K562 (cell line): ENCODE data around the gene GTPBP2. TPM values are rescaled to one million over a fixed set of nuclear protein-coding genes. Genes with fewer than 3 reads are reported as not detected.

Source experiments
- ATAC-seq: fragments of 200-7000 bp; cut with Tn5 transposase; 3 replicates; pipeline ENCODE4 v1.9.1; 2020; ENCODE audit warnings: moderate library complexity
- BruUV-seq: library from RNA; stranded (reverse); fragments of 400-500 nt; replicated peaks from 2 replicates; lab custom pipeline; 2021; lab: Mats Ljungman, UMichigan
- CTCF ChIA-PET: fragments of 300-600 bp; formaldehyde crosslinking; extraction: SDS; loops from one replicate; lab custom pipeline; 2021; ENCODE audit warnings: low intra/inter-chr PET ratio; lab: Yijun Ruan, JAX
- POLR2A ChIA-PET: fragments of 300-600, 350-650 bp; sonication (Branson Sonifier 250); formaldehyde crosslinking; extraction: SDS; loops from one replicate; lab custom pipeline; 2021; ENCODE audit warnings: antibody characterized with exemption, inconsistent platforms; lab: Yijun Ruan, JAX
- DNase-seq, 4 experiments: peaks; one replicate each; pipeline versions ENCODE4 v3.0.0 to v3.0.0-alpha.2; 2011 to 2018; ENCODE audit warnings: low spot score in 3 of 4, mixed read lengths in 3 of 4; ENCODE audit errors: extremely low read depth in 1 of 4
- FAIRE-seq: peaks from 2 replicates; lab custom pipeline; 2011; peaks lifted over from hg19 to GRCh38; lab: Jason Lieb, UNC
- H2AFZ ChIP-seq: 2 replicates; pipeline ENCODE4 v1.6.0; 2011; ENCODE audit warnings: low read depth, low read length, control low read depth, inconsistent platforms
- H3K27ac ChIP-seq: fragments of 200-600 bp; 3 replicates; pipeline ENCODE4 v1.8.0; 2011; ENCODE audit warnings: low read depth, mild to moderate bottlenecking, control low read depth, inconsistent platforms, low read length, moderate library complexity, mixed read lengths; ENCODE audit errors: extremely low read depth
- H3K27me3 ChIP-seq, 2 experiments: fragments of 300-600 bp in 1 of 2; 2 replicates in 1 of 2; 3 replicates in 1 of 2; pipeline versions ENCODE4 v1.6.0 to v1.8.0; 2011; ENCODE audit warnings: inconsistent platforms in 2 of 2, low read length in 2 of 2, mild to moderate bottlenecking in 1 of 2, mixed read lengths in 1 of 2, moderate library complexity in 1 of 2; ENCODE audit not compliant: control insufficient read depth in 2 of 2, insufficient read depth in 2 of 2
- H3K36me3 ChIP-seq: fragments of 300-600 bp; 3 replicates; pipeline ENCODE4 v1.8.0; 2011; ENCODE audit warnings: mild to moderate bottlenecking, low read length, inconsistent platforms; ENCODE audit not compliant: control insufficient read depth, insufficient read depth
- H3K4me1 ChIP-seq, 2 experiments: fragments of 200-600 bp in 1 of 2; replicated peaks in 1 of 2; 2 replicates in 1 of 2; 3 replicates in 1 of 2; pipeline versions ENCODE4 v1.5.1 to v1.8.0; 2011; ENCODE audit warnings: inconsistent platforms in 2 of 2, low read length in 2 of 2, mild to moderate bottlenecking in 1 of 2, mixed read lengths in 1 of 2, moderate library complexity in 1 of 2; ENCODE audit not compliant: control insufficient read depth in 2 of 2, insufficient read depth in 2 of 2
- H3K4me2 ChIP-seq: 2 replicates; pipeline ENCODE4 v1.6.1; 2011; ENCODE audit warnings: low read length, control low read depth, inconsistent platforms, mixed read lengths; ENCODE audit not compliant: insufficient read depth
- H3K4me3 ChIP-seq: fragments of 200-600 bp; sonication (generic), shearing (Covaris generic); 2 replicates; pipeline ENCODE4 v1.5.1; 2016; ENCODE audit warnings: control low read depth, inconsistent platforms
- H3K79me2 ChIP-seq: fragments of 200-600 bp; 3 replicates; pipeline ENCODE4 v1.8.0; 2011; ENCODE audit warnings: low read length, inconsistent platforms; ENCODE audit not compliant: control insufficient read depth, insufficient read depth
- H3K9ac ChIP-seq, 2 experiments: 2 replicates each; pipeline versions ENCODE4 v1.6.0 to v1.6.1; 2011; ENCODE audit warnings: low read depth in 2 of 2, low read length in 2 of 2, control low read depth in 1 of 2, inconsistent platforms in 1 of 2, mild to moderate bottlenecking in 1 of 2, mixed read lengths in 1 of 2; ENCODE audit not compliant: insufficient read depth in 1 of 2
- H3K9me1 ChIP-seq: one replicate; pipeline ENCODE4 v1.6.0; 2011; ENCODE audit warnings: inconsistent platforms, mild to moderate bottlenecking, low read length, moderate library complexity; ENCODE audit not compliant: control insufficient read depth, insufficient read depth
- H3K9me3 ChIP-seq: replicated peaks from 2 replicates; pipeline ENCODE4 v1.5.1; 2011; ENCODE audit warnings: low read depth, low read length, inconsistent platforms; ENCODE audit not compliant: control insufficient read depth, insufficient read depth
- H4K20me1 ChIP-seq: replicated peaks from 2 replicates; pipeline ENCODE4 v1.6.1; 2011; ENCODE audit warnings: low read length, inconsistent platforms, mixed read lengths; ENCODE audit not compliant: control insufficient read depth, insufficient read depth
- ADNP ChIP-seq: fragments of 200-800 bp; sonication (Bioruptor generic); IDR thresholded peaks from 2 replicates; pipeline ENCODE4 v1.6.1; 2016; ENCODE audit warnings: missing genetic modification characterization, missing compliant biosample characterization
- ATF2 ChIP-seq: sonication (generic); formaldehyde crosslinking; IDR thresholded peaks from 2 replicates; pipeline ENCODE4 v1.8.1; 2022; ENCODE audit warnings: missing genetic modification reagents
- CTCFL ChIP-seq: IDR thresholded peaks from 2 replicates; pipeline ENCODE4 v1.6.1; 2011; ENCODE audit warnings: borderline replicate concordance, low read depth, mild to moderate bottlenecking, moderate library complexity, low read length; ENCODE audit not compliant: insufficient read depth, poor library complexity, severe bottlenecking
- FOXJ3 ChIP-seq: sonication (generic); formaldehyde crosslinking; IDR thresholded peaks from 2 replicates; pipeline ENCODE4 v1.4.0; 2020; ENCODE audit warnings: mild to moderate bottlenecking, missing genetic modification reagents
- HDGF ChIP-seq: fragments of 450-650 bp; IDR thresholded peaks from 2 replicates; pipeline ENCODE4 v1.6.1; 2016
- NFIX ChIP-seq: fragments of 250-450 bp; sonication (Bioruptor Pico); IDR thresholded peaks from 2 replicates; pipeline ENCODE4 v1.4.0; 2020; ENCODE audit warnings: low read depth, mild to moderate bottlenecking, moderate library complexity
- POLR2AphosphoS2 ChIP-seq: IDR thresholded peaks from 2 replicates; pipeline ENCODE4 v1.6.1; 2012; ENCODE audit warnings: low read length, improper control_type of control experiment
- SAFB ChIP-seq: fragments of 200-400 bp; formaldehyde crosslinking; IDR thresholded peaks from 2 replicates; pipeline ENCODE4 v1.6.1; 2017; ENCODE audit warnings: low read depth, low read length, borderline replicate concordance
- SMARCC2 ChIP-seq: fragments of 450-650 bp; IDR thresholded peaks from 2 replicates; pipeline ENCODE4 v1.6.1; 2017; ENCODE audit warnings: antibody characterized with exemption, moderate library complexity, mild to moderate bottlenecking, low read depth
- SRSF7 ChIP-seq: fragments of 200-400 bp; formaldehyde crosslinking; optimal IDR thresholded peaks from 2 replicates; pipeline ENCODE3; 2017; ENCODE audit warnings: mild to moderate bottlenecking, low read depth, low read length
- THRAP3 ChIP-seq: fragments of 450-650 bp; IDR thresholded peaks from 2 replicates; pipeline ENCODE4 v1.6.1; 2016; ENCODE audit warnings: mild to moderate bottlenecking, inconsistent platforms, borderline replicate concordance
- XRCC4 ChIP-seq: IDR thresholded peaks from one replicate; pipeline ENCODE4 v1.6.1; 2011; ENCODE audit not compliant: insufficient read depth, insufficient read length; ENCODE audit errors: extremely low read depth
- ZNF41 ChIP-seq: fragments of 250-450 bp; sonication (Bioruptor Pico); conservative IDR thresholded peaks from 2 replicates; pipeline ENCODE4 v1.4.0; 2020; ENCODE audit warnings: mild to moderate bottlenecking
- whole genome bisulfite sequencing: fragments of 100-300 bp; shearing (Covaris generic); methylation state at CpG from one replicate; pipeline ENCODE4 v1.1.6; 2016; ENCODE audit warnings: low coverage, mixed read lengths; ENCODE audit not compliant: insufficient coverage; ENCODE audit errors: missing lambda C conversion rate; 5-methylcytosine and 5-hydroxymethylcytosine counted together
- in situ Hi-C: fragments of 300-500 bp; cut with MboI; formaldehyde crosslinking; loops from 4 replicates; pipeline ENCODE4 v1.15.0; 2018; ENCODE audit warnings: inconsistent platforms, mixed read lengths
- intact Hi-C: fragments of 100-400 bp; cut with micrococcal nuclease; formaldehyde crosslinking; loops from 2 replicates; pipeline ENCODE4 v1.14.2; 2022
- polyA plus RNA-seq, 8 experiments: library from polyadenylated mRNA; depleted of rRNA in 4 of 8; stranded (reverse) in 5 of 8; unstranded in 3 of 8; fragments of >200 nt; fragmentation: Nextera tagmentation in 2 of 8; fragmentation: Illumina TruSeq in 1 of 8; extraction: Ambion mirVana in 2 of 8; extraction: Trizol in 1 of 8; gene quantifications; 2 replicates each; pipeline versions ENCODE4 v1.2.1 to v1.2.3, GENCODE V29; 2011 to 2014; ENCODE audit warnings: inconsistent platforms in 1 of 8, missing spikeins in 1 of 8
- total RNA-seq, 7 experiments: library from RNA; depleted of rRNA in 6 of 7; stranded (reverse); fragments of >200 nt in 6 of 7; fragmentation: Illumina TruSeq in 2 of 7; extraction: Trizol in 2 of 7; gene quantifications; 2 replicates each; pipeline versions ENCODE4 v1.2.1 to v1.2.3, GENCODE V29; 2011 to 2021; ENCODE audit warnings: low replicate concordance in 1 of 7
- TF ChIP-seq, protein P1 (sequence below), 2 experiments: fragments of 450-650 bp in 1 of 2; IDR thresholded peaks; 2 replicates each; pipeline ENCODE4 v1.6.1; 2011 to 2017; ENCODE audit warnings: low read depth in 2 of 2, antibody characterized with exemption in 1 of 2, borderline replicate concordance in 1 of 2, low read length in 1 of 2, mild to moderate bottlenecking in 1 of 2, mixed read lengths in 1 of 2; ENCODE audit not compliant: control insufficient read depth in 1 of 2

GTPBP2 gene
- total and polyA plus RNA-seq, 9 of the 15 experiments (the other 6 are each of a cell fraction or from before 2014, with no cell fraction given), result 48.4 to 196 (median 111) TPM

DNA sequence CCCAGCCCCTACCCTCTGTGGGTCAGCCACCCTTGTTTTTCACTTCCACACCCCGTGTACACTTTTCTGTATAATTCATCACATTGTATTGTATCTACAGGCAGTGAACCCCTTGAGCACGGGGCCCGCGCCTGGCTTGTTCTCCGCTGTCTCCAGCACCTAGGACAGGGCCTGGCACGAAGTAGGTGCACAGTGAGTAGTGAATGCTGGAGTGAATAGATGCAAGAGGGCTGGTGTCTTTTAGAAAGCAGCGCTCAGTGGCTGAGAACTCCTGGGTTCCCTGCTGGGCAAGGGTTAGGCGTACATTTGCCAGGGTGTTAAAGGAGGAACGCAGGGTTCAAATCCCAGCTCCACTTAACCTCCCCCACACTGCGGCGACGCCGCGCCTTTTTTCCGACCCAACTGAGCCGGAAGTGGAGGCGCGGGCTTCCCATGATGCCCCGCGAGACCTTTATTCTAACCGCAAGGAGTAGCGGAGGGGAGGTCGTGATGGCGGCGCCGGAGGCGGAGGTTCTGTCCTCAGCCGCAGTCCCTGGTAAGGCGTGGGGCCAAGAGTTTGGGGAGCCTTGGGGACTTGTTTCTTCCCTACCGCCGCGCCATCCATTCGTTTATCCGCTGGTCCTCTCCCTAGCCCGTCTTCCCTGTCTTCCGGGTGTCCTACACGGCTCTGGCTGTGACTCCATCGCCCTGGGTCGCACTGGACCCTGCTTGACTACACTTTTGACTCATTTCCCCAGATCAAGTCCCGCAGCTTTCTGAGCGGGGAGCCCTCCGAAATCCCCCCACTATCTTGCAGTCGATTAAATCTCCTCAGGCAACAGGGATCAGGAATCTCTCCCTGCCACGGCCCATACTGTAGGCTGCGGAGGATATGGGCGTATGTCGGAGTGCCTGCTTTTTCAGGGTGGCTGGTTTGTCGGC lies 6.6 kb upstream of the GTPBP2 start, which contains the start of gene MAD2L1BP:
MAD2L1BP (plus strand) TSS at position 454 of the 921 bp plus-strand sequence; CDS start at position 490, 36 bp downstream.
- peak; percentile 87 to 96 (median 87) for DNase-seq
- H3K9ac ChIP-seq, result peak within 1 kb of the TSS; percentile 92 to 99
- FAIRE-seq, result peak; percentile 85
- H3K27ac ChIP-seq, result peak within 1 kb of the TSS; percentile 93
- peak within 1 kb of the TSS; percentile 98 for H3K4me2 ChIP-seq
- H3K36me3 ChIP-seq, result peaks cover 41% of the 10 kb centered on the region
- peaks cover 57% of the 10 kb centered on the region for H3K79me2 ChIP-seq
- no peaks in the 10 kb centered on the region; a peak in 1 of 5 replicates for H3K27me3 ChIP-seq
- H2AFZ ChIP-seq, result peak within 1 kb of the TSS; percentile 94
- H3K4me3 ChIP-seq, result peak within 1 kb of the TSS; percentile 75
- TSS peak; percentile 70 for BruUV-seq
- 3% methylated on average over 48 of the region's 48 CpGs for WGBS
- H4K20me1 ChIP-seq, result peaks cover 13% of the 10 kb centered on the region
- ATAC-seq, result peak; percentile 80
- POLR2A ChIA-PET, result interaction anchor here (0.6 to 11.8 kb wide), 17 partner anchors 8 to 139 kb away, joined by 3 to 206 read pairs (median 4); partner anchors contain the start of gene RSPH9
- CTCF ChIA-PET, result interaction anchor here (0.5 kb wide), 1 partner anchor 29 kb away, joined by 3 read pairs; no protein-coding TSS in a partner anchor
- no peaks in the 10 kb centered on the region for H3K9me3 ChIP-seq
- no peaks in the 10 kb centered on the region for H3K9me1 ChIP-seq
- in situ Hi-C loops (no loop called here), intact Hi-C loops (loop anchor here (10.0 kb wide), 1 partner anchor 589 kb away; the partner anchor contains the start of gene SLC29A1)
- peaks cover 48 to 69% of the 10 kb centered on the region in 2 experiments for H3K4me1 ChIP-seq
- TF ChIP-seq SRSF7 (no peak), POLR2AphosphoS2 (peak; percentile 90), ATF2 (no peak), FOXJ3 (no peak), NFIX (CRISPR knock-in tag) (no peak), SAFB (no peak), ADNP (tag) (no peak), XRCC4 (no peak), ZNF41 (CRISPR knock-in tag) (no peak), HDGF (no peak), SMARCC2 (peak; percentile 54), THRAP3 (no peak), CTCFL (no peak)
- TF ChIP-seq, protein P1, sequence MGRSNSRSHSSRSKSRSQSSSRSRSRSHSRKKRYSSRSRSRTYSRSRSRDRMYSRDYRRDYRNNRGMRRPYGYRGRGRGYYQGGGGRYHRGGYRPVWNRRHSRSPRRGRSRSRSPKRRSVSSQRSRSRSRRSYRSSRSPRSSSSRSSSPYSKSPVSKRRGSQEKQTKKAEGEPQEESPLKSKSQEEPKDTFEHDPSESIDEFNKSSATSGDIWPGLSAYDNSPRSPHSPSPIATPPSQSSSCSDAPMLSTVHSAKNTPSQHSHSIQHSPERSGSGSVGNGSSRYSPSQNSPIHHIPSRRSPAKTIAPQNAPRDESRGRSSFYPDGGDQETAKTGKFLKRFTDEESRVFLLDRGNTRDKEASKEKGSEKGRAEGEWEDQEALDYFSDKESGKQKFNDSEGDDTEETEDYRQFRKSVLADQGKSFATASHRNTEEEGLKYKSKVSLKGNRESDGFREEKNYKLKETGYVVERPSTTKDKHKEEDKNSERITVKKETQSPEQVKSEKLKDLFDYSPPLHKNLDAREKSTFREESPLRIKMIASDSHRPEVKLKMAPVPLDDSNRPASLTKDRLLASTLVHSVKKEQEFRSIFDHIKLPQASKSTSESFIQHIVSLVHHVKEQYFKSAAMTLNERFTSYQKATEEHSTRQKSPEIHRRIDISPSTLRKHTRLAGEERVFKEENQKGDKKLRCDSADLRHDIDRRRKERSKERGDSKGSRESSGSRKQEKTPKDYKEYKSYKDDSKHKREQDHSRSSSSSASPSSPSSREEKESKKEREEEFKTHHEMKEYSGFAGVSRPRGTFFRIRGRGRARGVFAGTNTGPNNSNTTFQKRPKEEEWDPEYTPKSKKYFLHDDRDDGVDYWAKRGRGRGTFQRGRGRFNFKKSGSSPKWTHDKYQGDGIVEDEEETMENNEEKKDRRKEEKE (IDR thresholded peaks at IDR 0.05; ENCODE audit: borderline replicate concordance in 1 of 2, control insufficient read depth in 1 of 2, low read depth in 2 of 2, low read length in 1 of 2), result no peak
